NB4 (cell line): Measurements from ENCODE around the gene MOCS2.

Experiments
- MYC ChIP-seq: IDR thresholded peaks from 2 replicates; pipeline ENCODE4 v1.6.1; 2011; ENCODE audit warnings: low read depth, low read length
- POLR2A ChIP-seq: IDR thresholded peaks from 2 replicates; pipeline ENCODE4 v1.6.1; 2011; ENCODE audit warnings: mild to moderate bottlenecking; ENCODE audit not compliant: insufficient read length; ENCODE audit errors: extremely low read depth
- TF ChIP-seq, protein P1 (sequence below): IDR thresholded peaks from one replicate; pipeline ENCODE4 v1.5.1; 2012; ENCODE audit warnings: low read depth, low read length
- TF ChIP-seq, protein P2 (sequence below): IDR thresholded peaks from 2 replicates; pipeline ENCODE4 v1.6.1; 2011; ENCODE audit warnings: low read depth, low read length

DNA sequence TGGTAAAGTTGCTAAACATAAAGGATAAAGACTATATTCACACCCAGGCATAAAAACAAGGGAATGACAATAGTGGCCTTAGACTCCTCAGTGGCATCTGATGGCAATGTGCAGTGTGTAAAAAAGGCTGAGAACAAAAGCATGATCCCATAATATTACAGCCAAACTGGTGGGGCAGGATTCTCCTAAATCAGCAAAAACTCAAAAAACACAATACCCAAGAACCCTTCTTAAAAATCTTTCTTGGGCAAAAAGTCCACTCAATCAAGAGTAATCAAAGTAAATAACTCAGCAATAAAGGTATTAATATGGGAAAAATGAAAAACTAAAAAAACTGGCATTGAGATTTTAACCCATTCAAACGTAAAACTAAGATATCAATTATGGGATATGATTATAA, 1.6 kb upstream of the MOCS2 start:
- TF ChIP-seq, protein P1, sequence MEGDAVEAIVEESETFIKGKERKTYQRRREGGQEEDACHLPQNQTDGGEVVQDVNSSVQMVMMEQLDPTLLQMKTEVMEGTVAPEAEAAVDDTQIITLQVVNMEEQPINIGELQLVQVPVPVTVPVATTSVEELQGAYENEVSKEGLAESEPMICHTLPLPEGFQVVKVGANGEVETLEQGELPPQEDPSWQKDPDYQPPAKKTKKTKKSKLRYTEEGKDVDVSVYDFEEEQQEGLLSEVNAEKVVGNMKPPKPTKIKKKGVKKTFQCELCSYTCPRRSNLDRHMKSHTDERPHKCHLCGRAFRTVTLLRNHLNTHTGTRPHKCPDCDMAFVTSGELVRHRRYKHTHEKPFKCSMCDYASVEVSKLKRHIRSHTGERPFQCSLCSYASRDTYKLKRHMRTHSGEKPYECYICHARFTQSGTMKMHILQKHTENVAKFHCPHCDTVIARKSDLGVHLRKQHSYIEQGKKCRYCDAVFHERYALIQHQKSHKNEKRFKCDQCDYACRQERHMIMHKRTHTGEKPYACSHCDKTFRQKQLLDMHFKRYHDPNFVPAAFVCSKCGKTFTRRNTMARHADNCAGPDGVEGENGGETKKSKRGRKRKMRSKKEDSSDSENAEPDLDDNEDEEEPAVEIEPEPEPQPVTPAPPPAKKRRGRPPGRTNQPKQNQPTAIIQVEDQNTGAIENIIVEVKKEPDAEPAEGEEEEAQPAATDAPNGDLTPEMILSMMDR = no peak
- TF ChIP-seq POLR2A (no peak), MYC (no peak)
- TF ChIP-seq, protein P2, sequence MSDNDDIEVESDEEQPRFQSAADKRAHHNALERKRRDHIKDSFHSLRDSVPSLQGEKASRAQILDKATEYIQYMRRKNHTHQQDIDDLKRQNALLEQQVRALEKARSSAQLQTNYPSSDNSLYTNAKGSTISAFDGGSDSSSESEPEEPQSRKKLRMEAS = no peak
